Natural killer cell (primary cell): Measurements from ENCODE around the gene NXN. TPM values are rescaled to one million over a fixed set of nuclear protein-coding genes. Genes with fewer than 3 reads are reported as not detected.

ENCODE experiments used
- ATAC-seq, 3 donors: fragments of 150-1000 bp in 2 of 3; fragments of 200-7000 bp in 1 of 3; cut with Tn5 transposase; 1 replicate in 1 of 3; 2 replicates in 2 of 3; pipeline ENCODE4 v1.10.0; 2021; ENCODE audit warnings: mild to moderate bottlenecking in 2 of 3, moderate library complexity in 2 of 3
- DNase-seq, 2 donors: peaks; one replicate each; pipeline versions ENCODE4 v3.0.0 to v3.0.0-alpha.2; 2013 to 2021; ENCODE audit warnings: mixed read lengths in 1 of 2
- H3K27ac ChIP-seq: one replicate; pipeline ENCODE4 v1.5.1; 2013; ENCODE audit warnings: mild to moderate bottlenecking, low read length
- H3K27me3 ChIP-seq: one replicate; pipeline ENCODE4 v1.6.1; 2013; ENCODE audit warnings: low read length; ENCODE audit not compliant: control insufficient read depth, insufficient read depth
- H3K36me3 ChIP-seq: one replicate; pipeline ENCODE4 v1.6.1; 2013; ENCODE audit warnings: low read length; ENCODE audit not compliant: control insufficient read depth, insufficient read depth
- H3K4me1 ChIP-seq: one replicate; pipeline ENCODE4 v1.6.1; 2013; ENCODE audit warnings: low read length; ENCODE audit not compliant: control insufficient read depth, insufficient read depth
- H3K4me3 ChIP-seq: one replicate; pipeline ENCODE4 v1.5.1; 2013; ENCODE audit warnings: low read length
- H3K9me3 ChIP-seq: one replicate; pipeline ENCODE4 v1.6.1; 2013; ENCODE audit warnings: low read length; ENCODE audit not compliant: control insufficient read depth, insufficient read depth
- H3K27ac Mint-ChIP-seq, 2 donors: one replicate each; pipeline ENCODE4 v1.8.0; 2022; ENCODE audit warnings: mild to moderate bottlenecking in 2 of 2, mixed read lengths in 2 of 2, moderate library complexity in 1 of 2
- H3K27me3 Mint-ChIP-seq, 2 donors: one replicate each; pipeline ENCODE4 v1.8.0; 2022; ENCODE audit warnings: low read depth in 2 of 2, mixed read lengths in 2 of 2
- H3K36me3 Mint-ChIP-seq: one replicate; pipeline ENCODE4 v1.8.0; 2022; ENCODE audit warnings: mixed read lengths
- H3K4me1 Mint-ChIP-seq, 2 donors: one replicate each; pipeline ENCODE4 v1.8.0; 2022; ENCODE audit warnings: mixed read lengths in 2 of 2
- H3K4me3 Mint-ChIP-seq: one replicate; pipeline ENCODE4 v1.8.0; 2022; ENCODE audit warnings: mild to moderate bottlenecking, moderate library complexity, mixed read lengths
- H3K9me3 Mint-ChIP-seq, 2 donors: one replicate each; pipeline ENCODE4 v1.8.0; 2022; ENCODE audit warnings: mixed read lengths in 2 of 2
- WGBS: methylation state at CpG from one replicate; pipeline ENCODE4 v1.1.7; 2013; ENCODE audit warnings: missing lambda C conversion rate; ENCODE audit not compliant: insufficient coverage; 5-methylcytosine and 5-hydroxymethylcytosine counted together
- intact Hi-C: fragments of 100-400 bp; cut with micrococcal nuclease; formaldehyde crosslinking; loops from one replicate; pipeline ENCODE4 v1.14.2; 2022
- total RNA-seq, 4 donors: library from RNA; stranded (reverse); fragments of 120-200 nt in 1 of 4; gene quantifications; one replicate each; pipeline versions ENCODE4 v1.2.3 to v1.2.4, GENCODE V29; 2013 to 2022
- TF ChIP-seq, protein P1 (sequence below): fragments of 200-600 bp; IDR thresholded peaks from one replicate; pipeline ENCODE4 v1.8.0; 2022; ENCODE audit warnings: antibody characterized with exemption

NXN gene
- total RNA-seq: under 1 TPM in 2 of 3 donors, not detected in 1; 0.14 to 0.55 TPM
- total RNA-seq (2013): 0.23 TPM

DNA sequence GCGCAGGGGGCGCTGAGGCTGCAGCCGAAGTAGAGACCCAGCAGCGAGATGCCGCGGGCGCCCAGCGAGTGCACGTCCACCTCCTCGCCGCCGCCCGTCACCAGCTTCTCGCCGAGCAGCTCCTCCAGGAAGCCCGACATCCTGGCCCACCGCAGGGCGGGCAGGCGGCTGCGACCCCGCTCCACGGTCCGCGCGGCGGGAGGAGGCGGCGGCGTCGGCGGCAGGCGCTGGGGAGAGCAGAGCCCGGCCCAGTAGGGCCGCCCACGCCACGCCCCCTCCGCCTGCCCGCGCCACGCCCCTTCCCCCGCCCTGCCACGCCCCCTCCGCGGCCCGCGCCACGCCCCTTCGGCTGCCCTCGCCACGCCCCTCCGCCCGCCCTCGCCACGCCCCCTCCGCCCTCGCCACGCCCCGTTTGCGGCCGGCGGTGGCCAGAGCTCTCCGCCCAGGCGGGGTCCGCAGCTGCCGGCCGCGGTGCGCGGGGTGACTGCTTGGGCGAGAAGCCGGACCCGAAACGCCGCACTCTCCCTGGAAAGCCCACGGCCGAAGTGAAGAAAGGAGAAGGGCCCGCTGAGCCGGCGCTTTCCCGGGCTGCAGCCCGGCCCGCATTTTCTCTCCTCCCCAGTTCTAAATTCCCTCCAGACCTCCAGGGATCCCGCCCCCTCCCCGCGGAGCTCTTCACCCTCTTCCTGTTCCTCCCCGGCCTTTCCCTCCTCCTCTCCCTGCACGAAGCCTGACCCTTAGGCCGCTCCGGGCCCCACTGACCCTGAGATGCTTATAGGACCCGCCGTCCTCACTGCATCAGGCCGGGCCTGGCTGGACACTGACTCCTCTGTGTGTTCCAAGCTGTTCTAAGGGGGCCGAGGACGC lies at the start of gene NXN:
Gene NXN, minus strand, starts transcription at position 238 of the 867 bp plus-strand sequence.
- no peaks in the 10 kb centered on the region for H3K36me3 ChIP-seq
- intact Hi-C loops: loop anchor here (2.0 kb wide), 1 partner anchor 17 kb away; the partner anchor contains the start of gene TIMM22
- no peak within 1 kb of the TSS for H3K27ac ChIP-seq
- ATAC-seq: peak; percentile 93 to 99 (median 95)
- Mint-ChIP-seq H3K4me1 (peaks cover 12 to 17% of the 10 kb centered on the region in 2 donors), H3K9me3 (no peaks in the 10 kb centered on the region), H3K27me3 (peaks cover 19 to 30% of the 10 kb centered on the region in 2 donors), H3K4me3 (peak within 1 kb of the TSS; percentile 80), H3K27ac (peak within 1 kb of the TSS in 1 of 2 donors; percentile 83), H3K36me3 (no peaks in the 10 kb centered on the region)
- peak within 1 kb of the TSS; percentile 61 for H3K4me3 ChIP-seq
- WGBS: 1% methylated on average over 94 of the region's 94 CpGs
- TF ChIP-seq, protein P1, sequence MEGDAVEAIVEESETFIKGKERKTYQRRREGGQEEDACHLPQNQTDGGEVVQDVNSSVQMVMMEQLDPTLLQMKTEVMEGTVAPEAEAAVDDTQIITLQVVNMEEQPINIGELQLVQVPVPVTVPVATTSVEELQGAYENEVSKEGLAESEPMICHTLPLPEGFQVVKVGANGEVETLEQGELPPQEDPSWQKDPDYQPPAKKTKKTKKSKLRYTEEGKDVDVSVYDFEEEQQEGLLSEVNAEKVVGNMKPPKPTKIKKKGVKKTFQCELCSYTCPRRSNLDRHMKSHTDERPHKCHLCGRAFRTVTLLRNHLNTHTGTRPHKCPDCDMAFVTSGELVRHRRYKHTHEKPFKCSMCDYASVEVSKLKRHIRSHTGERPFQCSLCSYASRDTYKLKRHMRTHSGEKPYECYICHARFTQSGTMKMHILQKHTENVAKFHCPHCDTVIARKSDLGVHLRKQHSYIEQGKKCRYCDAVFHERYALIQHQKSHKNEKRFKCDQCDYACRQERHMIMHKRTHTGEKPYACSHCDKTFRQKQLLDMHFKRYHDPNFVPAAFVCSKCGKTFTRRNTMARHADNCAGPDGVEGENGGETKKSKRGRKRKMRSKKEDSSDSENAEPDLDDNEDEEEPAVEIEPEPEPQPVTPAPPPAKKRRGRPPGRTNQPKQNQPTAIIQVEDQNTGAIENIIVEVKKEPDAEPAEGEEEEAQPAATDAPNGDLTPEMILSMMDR: no peak
- H3K4me1 ChIP-seq: peaks cover 21% of the 10 kb centered on the region
- DNase-seq: peak; percentile 87 to 91
- peaks cover 27% of the 10 kb centered on the region for H3K27me3 ChIP-seq
- no peaks in the 10 kb centered on the region for H3K9me3 ChIP-seq

DNA sequence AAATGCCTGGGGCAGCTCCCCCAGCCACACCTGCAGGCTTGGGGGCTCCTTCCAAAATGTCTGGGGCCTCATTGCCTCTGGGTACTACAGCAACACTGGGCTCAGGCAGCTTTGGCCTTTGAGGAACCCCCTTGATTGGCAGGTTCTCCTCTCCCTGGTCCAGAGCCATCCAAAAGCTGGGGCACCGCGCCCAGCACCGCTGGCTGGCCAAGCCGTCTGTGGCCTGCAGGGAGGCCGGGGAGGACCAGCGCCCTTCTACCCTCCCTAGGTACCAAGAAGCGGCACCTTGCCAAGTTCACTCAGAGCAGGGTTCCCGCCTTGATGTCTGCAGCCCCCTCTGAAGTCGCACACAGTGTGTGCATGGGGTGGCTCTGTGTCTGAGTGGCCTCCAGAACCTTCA lies 47.5 kb upstream of the NXN start:
- Mint-ChIP-seq H3K4me1 (peaks cover 0 to 15% of the 10 kb centered on the region in 2 donors), H3K4me3 (no peak overlapping the region), H3K27ac (no peak overlapping the region), H3K27me3 (no peaks in the 10 kb centered on the region), H3K9me3 (no peaks in the 10 kb centered on the region), H3K36me3 (no peaks in the 10 kb centered on the region)
- 95% methylated on average over 9 of the region's 9 CpGs for WGBS
- no peak overlapping the region for H3K4me3 ChIP-seq
- ATAC-seq (no peak), DNase-seq (no peak)
- no peaks in the 10 kb centered on the region for H3K9me3 ChIP-seq
- H3K27me3 ChIP-seq: no peaks in the 10 kb centered on the region
- peaks cover 2% of the 10 kb centered on the region for H3K36me3 ChIP-seq
- no peak overlapping the region for H3K27ac ChIP-seq
- H3K4me1 ChIP-seq: no peaks in the 10 kb centered on the region
- TF ChIP-seq, protein P1: no peak
- intact Hi-C loops: no loop called here

DNA sequence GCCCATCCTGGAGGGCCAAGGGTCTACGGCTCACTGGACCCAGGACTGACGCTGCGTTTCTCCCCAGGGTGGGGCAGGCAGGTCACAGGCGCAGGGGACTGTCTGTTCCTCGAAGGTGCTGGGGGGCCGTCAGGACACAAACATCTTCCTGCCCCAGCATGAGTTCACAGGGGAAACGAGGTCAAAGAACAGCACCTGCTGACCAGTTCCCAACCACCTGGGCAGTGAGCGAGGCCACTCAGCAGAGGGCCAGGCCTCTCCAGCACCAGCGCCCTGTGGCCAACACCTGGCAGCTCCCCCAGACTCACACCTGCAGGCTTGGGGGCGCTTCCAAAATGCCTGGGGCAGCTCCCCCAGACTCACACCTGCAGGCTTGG lies 47.0 kb upstream of the NXN start:
- Histone ChIP-seq H3K36me3 (peaks cover 2% of the 10 kb centered on the region), H3K4me3 (no peak overlapping the region), H3K9me3 (no peaks in the 10 kb centered on the region), H3K27me3 (no peaks in the 10 kb centered on the region), H3K4me1 (no peaks in the 10 kb centered on the region), H3K27ac (no peak overlapping the region)
- TF ChIP-seq, protein P1: no peak
- Mint-ChIP-seq H3K4me3 (no peak overlapping the region), H3K27ac (no peak overlapping the region), H3K36me3 (no peaks in the 10 kb centered on the region), H3K9me3 (no peaks in the 10 kb centered on the region), H3K4me1 (peaks cover 0 to 15% of the 10 kb centered on the region in 2 donors), H3K27me3 (no peaks in the 10 kb centered on the region)
- DNase-seq (no peak), ATAC-seq (no peak)
- WGBS: 95% methylated on average over 10 of the region's 10 CpGs
- intact Hi-C loops: no loop called here
